WTC11 (cell line): ENCODE results near the gene LHX4. TPM values are rescaled to one million over a fixed set of nuclear protein-coding genes. Genes with fewer than 3 reads are reported as not detected.

ENCODE experiments used
- ATAC-seq: fragments of 200-7000 bp; cut with Tn5 transposase; 2 replicates; pipeline ENCODE4 v1.10.0; 2021; ENCODE audit warnings: mild to moderate bottlenecking, moderate library complexity
- CTCF ChIA-PET: fragments of 300-600 bp; sonication (Branson Sonifier 250); formaldehyde crosslinking; loops from one replicate; lab custom pipeline; 2021; ENCODE audit warnings: antibody characterized with exemption; lab: Charles Lee
- POLR2A ChIA-PET: fragments of 350-600 bp; sonication (Branson Sonifier 250); formaldehyde crosslinking; loops from one replicate; lab custom pipeline; 2021; ENCODE audit warnings: antibody characterized with exemption; lab: Charles Lee
- DNase-seq: peaks from one replicate; pipeline ENCODE4 v3.0.0; 2021; ENCODE audit warnings: low spot score
- H3K27ac Mint-ChIP-seq: 2 replicates; pipeline ENCODE4 v1.8.0; 2021; ENCODE audit warnings: mixed read lengths
- H3K27me3 Mint-ChIP-seq: 2 replicates; pipeline ENCODE4 v1.8.0; 2021; ENCODE audit warnings: low read depth, mild to moderate bottlenecking, moderate library complexity, mixed read lengths
- H3K36me3 Mint-ChIP-seq: 2 replicates; pipeline ENCODE4 v1.8.0; 2021; ENCODE audit warnings: mixed read lengths
- H3K4me1 Mint-ChIP-seq: 2 replicates; pipeline ENCODE4 v1.8.0; 2022; ENCODE audit warnings: mixed read lengths
- H3K4me3 Mint-ChIP-seq: 2 replicates; pipeline ENCODE4 v1.8.0; 2021; ENCODE audit warnings: mild to moderate bottlenecking, moderate library complexity, mixed read lengths
- H3K9me3 Mint-ChIP-seq: 2 replicates; pipeline ENCODE4 v1.8.0; 2021; ENCODE audit warnings: mixed read lengths
- ETV6 ChIP-seq: sonication (generic); formaldehyde crosslinking; IDR thresholded peaks from 2 replicates; pipeline ENCODE4 v1.8.1; 2022; ENCODE audit warnings: mild to moderate bottlenecking, missing genetic modification reagents
- FOXK1 ChIP-seq: sonication (generic); formaldehyde crosslinking; IDR thresholded peaks from 2 replicates; pipeline ENCODE4 v1.8.0; 2022; ENCODE audit warnings: mild to moderate bottlenecking, moderate library complexity, missing genetic modification reagents
- GTF2I ChIP-seq: fragments of 250-450 bp; sonication (Bioruptor Pico); conservative IDR thresholded peaks from 2 replicates; pipeline ENCODE4 v1.4.0; 2021; ENCODE audit warnings: mild to moderate bottlenecking
- MYBL2 ChIP-seq: sonication (generic); formaldehyde crosslinking; IDR thresholded peaks from 2 replicates; pipeline ENCODE4 v1.8.1; 2023; ENCODE audit warnings: mild to moderate bottlenecking, moderate library complexity, missing genetic modification reagents
- NR2C2 ChIP-seq: sonication (generic); formaldehyde crosslinking; IDR thresholded peaks from 2 replicates; pipeline ENCODE4 v1.8.0; 2022; ENCODE audit warnings: mild to moderate bottlenecking, missing genetic modification reagents
- RELA ChIP-seq: sonication (generic); formaldehyde crosslinking; IDR thresholded peaks from 2 replicates; pipeline ENCODE4 v1.8.1; 2022; ENCODE audit warnings: missing genetic modification reagents, mild to moderate bottlenecking, borderline replicate concordance
- RORB ChIP-seq: fragments of 250-450 bp; sonication (Bioruptor Pico); IDR thresholded peaks from 2 replicates; pipeline ENCODE4 v1.9.0; 2021; ENCODE audit warnings: mild to moderate bottlenecking
- TP53 ChIP-seq: sonication (generic); formaldehyde crosslinking; IDR thresholded peaks from 2 replicates; pipeline ENCODE4 v1.8.1; 2023; ENCODE audit warnings: mild to moderate bottlenecking, missing genetic modification reagents
- ZBTB21 ChIP-seq: sonication (generic); formaldehyde crosslinking; IDR thresholded peaks from 2 replicates; pipeline ENCODE4 v1.8.1; 2023; ENCODE audit warnings: mild to moderate bottlenecking, missing genetic modification reagents, borderline replicate concordance
- ZNF121 ChIP-seq: sonication (generic); formaldehyde crosslinking; IDR thresholded peaks from 2 replicates; pipeline ENCODE4 v1.8.0; 2023; ENCODE audit warnings: missing genetic modification reagents
- ZNF263 ChIP-seq: sonication (generic); formaldehyde crosslinking; IDR thresholded peaks from 2 replicates; pipeline ENCODE4 v1.8.1; 2022; ENCODE audit warnings: low read depth, mild to moderate bottlenecking, moderate library complexity, missing genetic modification reagents
- total RNA-seq: library from RNA; stranded (reverse); gene quantifications from 3 replicates; pipeline ENCODE4 v1.2.3, GENCODE V29; 2021
- TF ChIP-seq, protein P1 (sequence below): sonication (generic); formaldehyde crosslinking; IDR thresholded peaks from 2 replicates; pipeline ENCODE4 v1.8.0; 2022; ENCODE audit warnings: mild to moderate bottlenecking, missing genetic modification reagents
- TF ChIP-seq, protein P2 (sequence below): sonication (generic); formaldehyde crosslinking; IDR thresholded peaks from 2 replicates; pipeline ENCODE4 v1.8.0; 2022; ENCODE audit warnings: missing genetic modification reagents
- TF ChIP-seq, protein P3 (sequence below): sonication (generic); formaldehyde crosslinking; IDR thresholded peaks from 2 replicates; pipeline ENCODE4 v1.8.1; 2023; ENCODE audit warnings: mild to moderate bottlenecking, moderate library complexity, missing genetic modification reagents
- TF ChIP-seq, protein P4 (sequence below): sonication (generic); formaldehyde crosslinking; IDR thresholded peaks from 2 replicates; pipeline ENCODE4 v1.8.1; 2023; ENCODE audit warnings: mild to moderate bottlenecking, missing genetic modification reagents, moderate library complexity
- TF ChIP-seq, protein P5 (sequence below): sonication (generic); formaldehyde crosslinking; IDR thresholded peaks from 2 replicates; pipeline ENCODE4 v1.8.1; 2022; ENCODE audit warnings: mild to moderate bottlenecking, missing genetic modification reagents, moderate library complexity, borderline replicate concordance
- TF ChIP-seq, protein P6 (sequence below): sonication (generic); formaldehyde crosslinking; IDR thresholded peaks from 2 replicates; pipeline ENCODE4 v1.8.1; 2022; ENCODE audit warnings: low read depth, missing genetic modification reagents, borderline replicate concordance

Gene LHX4
- total RNA-seq, 1 experiment from 2014 or later, result 19.2 TPM

DNA sequence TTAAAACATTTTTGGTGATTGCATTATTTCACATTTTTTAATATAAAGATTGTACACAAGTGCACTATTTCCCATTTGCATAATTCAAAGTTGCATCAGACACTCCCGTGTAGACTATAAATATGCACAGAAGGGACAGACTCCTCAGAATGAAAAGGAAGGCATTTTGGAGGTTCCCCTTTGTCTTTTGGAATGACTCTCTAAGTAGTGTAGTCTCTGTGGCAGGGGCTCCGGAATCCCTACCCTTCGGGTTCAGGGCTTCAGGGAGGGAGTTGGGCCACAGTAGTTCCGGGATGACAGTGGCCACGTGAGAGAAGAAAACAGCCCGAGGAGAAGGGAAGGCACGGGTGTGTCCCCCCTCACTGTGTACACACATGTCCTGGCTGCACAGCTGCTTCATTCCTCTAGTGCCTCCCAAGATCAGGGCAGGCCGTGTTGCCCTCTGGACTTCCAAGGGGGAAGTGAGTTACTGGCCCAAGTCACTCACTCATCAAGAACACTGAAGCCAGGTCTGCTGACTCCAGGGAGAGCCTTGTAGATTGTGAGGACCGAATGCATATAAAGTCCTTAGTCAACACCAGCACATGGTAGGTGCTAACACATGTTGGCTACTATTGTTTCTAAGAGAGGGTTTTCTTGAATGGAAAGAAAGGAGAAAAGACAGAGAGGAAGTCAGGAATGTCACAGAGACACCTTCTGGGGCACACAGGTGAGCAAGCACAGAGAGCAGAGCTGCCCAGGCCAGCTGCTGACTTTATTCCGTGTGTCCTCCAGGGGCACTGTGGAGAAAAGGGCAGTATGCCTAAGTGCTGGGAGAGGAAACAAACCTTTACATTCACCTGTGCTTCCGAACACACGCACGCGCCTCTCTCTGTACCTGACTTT is 39.8 kb downstream of the LHX4 start:
- peak; percentile 71 for DNase-seq
- peaks cover 27% of the 10 kb centered on the region for H3K36me3 Mint-ChIP-seq

DNA sequence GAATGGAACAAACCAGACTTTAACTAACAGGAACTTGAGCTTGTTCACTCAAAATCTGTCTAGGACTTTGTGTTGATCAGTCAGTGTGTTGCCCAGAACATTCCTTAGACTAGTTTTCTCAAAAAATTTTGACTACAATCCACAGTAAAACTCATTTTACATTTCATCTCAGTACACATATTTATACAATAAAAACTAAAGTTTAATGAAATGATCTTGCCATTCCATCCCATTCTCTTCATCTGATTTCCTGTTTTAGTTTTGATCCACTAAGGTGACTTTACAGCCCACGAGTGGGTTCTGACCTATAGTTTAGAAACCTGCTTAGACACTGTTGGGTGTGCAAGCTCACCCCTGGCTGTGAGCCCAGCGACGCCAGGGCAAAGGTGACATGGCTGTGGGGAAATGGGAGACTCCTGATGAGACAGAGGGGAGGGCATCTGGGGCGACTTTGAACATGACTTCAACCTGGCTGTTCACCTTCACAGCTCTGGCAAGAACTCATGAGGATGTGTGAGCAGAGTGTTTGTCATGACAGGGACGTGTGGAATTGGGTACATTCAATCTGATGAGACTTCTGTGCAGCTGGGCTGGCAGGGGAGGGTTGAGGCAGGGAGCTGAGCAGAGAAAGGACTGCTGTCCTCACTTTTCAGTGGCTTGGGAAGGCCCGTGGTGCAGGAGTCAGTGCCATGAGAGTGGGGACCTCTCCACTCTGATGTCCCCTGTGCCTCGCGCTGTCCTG is 40.6 kb downstream of the LHX4 start:
- peaks cover 52% of the 10 kb centered on the region for H3K4me1 Mint-ChIP-seq
- ATAC-seq, result no peak
- H3K4me3 Mint-ChIP-seq, result no peak overlapping the region
- POLR2A ChIA-PET, result interaction anchor here (0.5 to 0.6 kb wide), 3 partner anchors 8 to 1968 kb away, joined by 3 to 4 read pairs (median 3); no protein-coding TSS in a partner anchor
- CTCF ChIA-PET, result interaction anchor here (0.8 to 4.6 kb wide), 23 partner anchors 9 to 611 kb away, joined by 3 to 31 read pairs (median 3); no protein-coding TSS in a partner anchor
- peaks cover 35% of the 10 kb centered on the region for H3K36me3 Mint-ChIP-seq
- peaks cover 5% of the 10 kb centered on the region; the same call in 1 of the 2 replicates for H3K9me3 Mint-ChIP-seq
- no peak for DNase-seq
- H3K27ac Mint-ChIP-seq, result peak overlapping the region; percentile 81
- no peaks in the 10 kb centered on the region for H3K27me3 Mint-ChIP-seq
- TF ChIP-seq FOXK1 (CRISPR knock-in tag), result no peak
- no peak for TF ChIP-seq ZBTB21 (CRISPR knock-in tag)
- TF ChIP-seq, protein P1, sequence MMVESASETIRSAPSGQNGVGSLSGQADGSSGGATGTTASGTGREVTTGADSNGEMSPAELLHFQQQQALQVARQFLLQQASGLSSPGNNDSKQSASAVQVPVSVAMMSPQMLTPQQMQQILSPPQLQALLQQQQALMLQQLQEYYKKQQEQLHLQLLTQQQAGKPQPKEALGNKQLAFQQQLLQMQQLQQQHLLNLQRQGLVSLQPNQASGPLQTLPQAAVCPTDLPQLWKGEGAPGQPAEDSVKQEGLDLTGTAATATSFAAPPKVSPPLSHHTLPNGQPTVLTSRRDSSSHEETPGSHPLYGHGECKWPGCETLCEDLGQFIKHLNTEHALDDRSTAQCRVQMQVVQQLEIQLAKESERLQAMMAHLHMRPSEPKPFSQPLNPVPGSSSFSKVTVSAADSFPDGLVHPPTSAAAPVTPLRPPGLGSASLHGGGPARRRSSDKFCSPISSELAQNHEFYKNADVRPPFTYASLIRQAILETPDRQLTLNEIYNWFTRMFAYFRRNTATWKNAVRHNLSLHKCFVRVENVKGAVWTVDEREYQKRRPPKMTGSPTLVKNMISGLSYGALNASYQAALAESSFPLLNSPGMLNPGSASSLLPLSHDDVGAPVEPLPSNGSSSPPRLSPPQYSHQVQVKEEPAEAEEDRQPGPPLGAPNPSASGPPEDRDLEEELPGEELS, result no peak
- TF ChIP-seq, protein P2, sequence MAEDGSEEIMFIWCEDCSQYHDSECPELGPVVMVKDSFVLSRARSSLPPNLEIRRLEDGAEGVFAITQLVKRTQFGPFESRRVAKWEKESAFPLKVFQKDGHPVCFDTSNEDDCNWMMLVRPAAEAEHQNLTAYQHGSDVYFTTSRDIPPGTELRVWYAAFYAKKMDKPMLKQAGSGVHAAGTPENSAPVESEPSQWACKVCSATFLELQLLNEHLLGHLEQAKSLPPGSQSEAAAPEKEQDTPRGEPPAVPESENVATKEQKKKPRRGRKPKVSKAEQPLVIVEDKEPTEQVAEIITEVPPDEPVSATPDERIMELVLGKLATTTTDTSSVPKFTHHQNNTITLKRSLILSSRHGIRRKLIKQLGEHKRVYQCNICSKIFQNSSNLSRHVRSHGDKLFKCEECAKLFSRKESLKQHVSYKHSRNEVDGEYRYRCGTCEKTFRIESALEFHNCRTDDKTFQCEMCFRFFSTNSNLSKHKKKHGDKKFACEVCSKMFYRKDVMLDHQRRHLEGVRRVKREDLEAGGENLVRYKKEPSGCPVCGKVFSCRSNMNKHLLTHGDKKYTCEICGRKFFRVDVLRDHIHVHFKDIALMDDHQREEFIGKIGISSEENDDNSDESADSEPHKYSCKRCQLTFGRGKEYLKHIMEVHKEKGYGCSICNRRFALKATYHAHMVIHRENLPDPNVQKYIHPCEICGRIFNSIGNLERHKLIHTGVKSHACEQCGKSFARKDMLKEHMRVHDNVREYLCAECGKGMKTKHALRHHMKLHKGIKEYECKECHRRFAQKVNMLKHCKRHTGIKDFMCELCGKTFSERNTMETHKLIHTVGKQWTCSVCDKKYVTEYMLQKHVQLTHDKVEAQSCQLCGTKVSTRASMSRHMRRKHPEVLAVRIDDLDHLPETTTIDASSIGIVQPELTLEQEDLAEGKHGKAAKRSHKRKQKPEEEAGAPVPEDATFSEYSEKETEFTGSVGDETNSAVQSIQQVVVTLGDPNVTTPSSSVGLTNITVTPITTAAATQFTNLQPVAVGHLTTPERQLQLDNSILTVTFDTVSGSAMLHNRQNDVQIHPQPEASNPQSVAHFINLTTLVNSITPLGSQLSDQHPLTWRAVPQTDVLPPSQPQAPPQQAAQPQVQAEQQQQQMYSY (CRISPR knock-in tag), result no peak
- no peak for TF ChIP-seq ZNF263 (CRISPR knock-in tag)
- TF ChIP-seq RELA (CRISPR knock-in tag), result no peak
- TF ChIP-seq, protein P3, sequence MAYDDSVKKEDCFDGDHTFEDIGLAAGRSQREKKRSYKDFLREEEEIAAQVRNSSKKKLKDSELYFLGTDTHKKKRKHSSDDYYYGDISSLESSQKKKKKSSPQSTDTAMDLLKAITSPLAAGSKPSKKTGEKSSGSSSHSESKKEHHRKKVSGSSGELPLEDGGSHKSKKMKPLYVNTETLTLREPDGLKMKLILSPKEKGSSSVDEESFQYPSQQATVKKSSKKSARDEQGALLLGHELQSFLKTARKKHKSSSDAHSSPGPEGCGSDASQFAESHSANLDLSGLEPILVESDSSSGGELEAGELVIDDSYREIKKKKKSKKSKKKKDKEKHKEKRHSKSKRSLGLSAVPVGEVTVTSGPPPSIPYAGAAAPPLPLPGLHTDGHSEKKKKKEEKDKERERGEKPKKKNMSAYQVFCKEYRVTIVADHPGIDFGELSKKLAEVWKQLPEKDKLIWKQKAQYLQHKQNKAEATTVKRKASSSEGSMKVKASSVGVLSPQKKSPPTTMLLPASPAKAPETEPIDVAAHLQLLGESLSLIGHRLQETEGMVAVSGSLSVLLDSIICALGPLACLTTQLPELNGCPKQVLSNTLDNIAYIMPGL (CRISPR knock-in tag), result no peak
- TF ChIP-seq, protein P4, sequence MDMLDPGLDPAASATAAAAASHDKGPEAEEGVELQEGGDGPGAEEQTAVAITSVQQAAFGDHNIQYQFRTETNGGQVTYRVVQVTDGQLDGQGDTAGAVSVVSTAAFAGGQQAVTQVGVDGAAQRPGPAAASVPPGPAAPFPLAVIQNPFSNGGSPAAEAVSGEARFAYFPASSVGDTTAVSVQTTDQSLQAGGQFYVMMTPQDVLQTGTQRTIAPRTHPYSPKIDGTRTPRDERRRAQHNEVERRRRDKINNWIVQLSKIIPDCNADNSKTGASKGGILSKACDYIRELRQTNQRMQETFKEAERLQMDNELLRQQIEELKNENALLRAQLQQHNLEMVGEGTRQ, result no peak
- no peak for TF ChIP-seq GTF2I
- TF ChIP-seq RORB (CRISPR knock-in tag), result no peak
- TF ChIP-seq, protein P5, sequence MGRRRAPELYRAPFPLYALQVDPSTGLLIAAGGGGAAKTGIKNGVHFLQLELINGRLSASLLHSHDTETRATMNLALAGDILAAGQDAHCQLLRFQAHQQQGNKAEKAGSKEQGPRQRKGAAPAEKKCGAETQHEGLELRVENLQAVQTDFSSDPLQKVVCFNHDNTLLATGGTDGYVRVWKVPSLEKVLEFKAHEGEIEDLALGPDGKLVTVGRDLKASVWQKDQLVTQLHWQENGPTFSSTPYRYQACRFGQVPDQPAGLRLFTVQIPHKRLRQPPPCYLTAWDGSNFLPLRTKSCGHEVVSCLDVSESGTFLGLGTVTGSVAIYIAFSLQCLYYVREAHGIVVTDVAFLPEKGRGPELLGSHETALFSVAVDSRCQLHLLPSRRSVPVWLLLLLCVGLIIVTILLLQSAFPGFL (CRISPR knock-in tag), result no peak
- TF ChIP-seq, protein P6, sequence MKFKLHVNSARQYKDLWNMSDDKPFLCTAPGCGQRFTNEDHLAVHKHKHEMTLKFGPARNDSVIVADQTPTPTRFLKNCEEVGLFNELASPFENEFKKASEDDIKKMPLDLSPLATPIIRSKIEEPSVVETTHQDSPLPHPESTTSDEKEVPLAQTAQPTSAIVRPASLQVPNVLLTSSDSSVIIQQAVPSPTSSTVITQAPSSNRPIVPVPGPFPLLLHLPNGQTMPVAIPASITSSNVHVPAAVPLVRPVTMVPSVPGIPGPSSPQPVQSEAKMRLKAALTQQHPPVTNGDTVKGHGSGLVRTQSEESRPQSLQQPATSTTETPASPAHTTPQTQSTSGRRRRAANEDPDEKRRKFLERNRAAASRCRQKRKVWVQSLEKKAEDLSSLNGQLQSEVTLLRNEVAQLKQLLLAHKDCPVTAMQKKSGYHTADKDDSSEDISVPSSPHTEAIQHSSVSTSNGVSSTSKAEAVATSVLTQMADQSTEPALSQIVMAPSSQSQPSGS, result no peak
- TF ChIP-seq MYBL2 (CRISPR knock-in tag), result no peak

More for the DNA sequence above, 39.8 kb downstream of the LHX4 start:
- Mint-ChIP-seq H3K27ac (peak overlapping the region; percentile 51), H3K27me3 (no peaks in the 10 kb centered on the region), H3K4me1 (peaks cover 60% of the 10 kb centered on the region), H3K9me3 (no peaks in the 10 kb centered on the region), H3K4me3 (no peak overlapping the region)
- 0 out of 2 replicates have a peak, but pooled peaks have one; percentile 43 for TF ChIP-seq ETV6 (CRISPR knock-in tag)
- TF ChIP-seq TP53 (CRISPR knock-in tag), result no peak
- TF ChIP-seq NR2C2, result no peak
- 0 out of 2 replicates have a peak, but pooled peaks have one; percentile 65 for TF ChIP-seq ZNF121 (CRISPR knock-in tag)
- POLR2A ChIA-PET, result interaction anchor here (0.5 to 0.6 kb wide), 4 partner anchors 8 to 1967 kb away, joined by 3 to 4 read pairs (median 3); no protein-coding TSS in a partner anchor
- peak; percentile 85 for ATAC-seq
- CTCF ChIA-PET, result interaction anchor here (0.5 to 4.6 kb wide), 20 partner anchors 9 to 196 kb away, joined by 3 to 31 read pairs (median 3); no protein-coding TSS in a partner anchor
